A375 (cell line): ENCODE results near the gene SIRT2. TPM values are rescaled to one million over a fixed set of nuclear protein-coding genes. Genes with fewer than 3 reads are reported as not detected.

ENCODE experiments used
- total RNA-seq: library from RNA; depleted of rRNA; stranded (reverse); fragments of >200 nt; shearing (Covaris generic); gene quantifications from 2 replicates; pipeline ENCODE4 v1.2.3, GENCODE V29; 2014; rRNA removed

Gene SIRT2
- 24.5 and 28.9 TPM in 2 replicates for total RNA-seq

DNA sequence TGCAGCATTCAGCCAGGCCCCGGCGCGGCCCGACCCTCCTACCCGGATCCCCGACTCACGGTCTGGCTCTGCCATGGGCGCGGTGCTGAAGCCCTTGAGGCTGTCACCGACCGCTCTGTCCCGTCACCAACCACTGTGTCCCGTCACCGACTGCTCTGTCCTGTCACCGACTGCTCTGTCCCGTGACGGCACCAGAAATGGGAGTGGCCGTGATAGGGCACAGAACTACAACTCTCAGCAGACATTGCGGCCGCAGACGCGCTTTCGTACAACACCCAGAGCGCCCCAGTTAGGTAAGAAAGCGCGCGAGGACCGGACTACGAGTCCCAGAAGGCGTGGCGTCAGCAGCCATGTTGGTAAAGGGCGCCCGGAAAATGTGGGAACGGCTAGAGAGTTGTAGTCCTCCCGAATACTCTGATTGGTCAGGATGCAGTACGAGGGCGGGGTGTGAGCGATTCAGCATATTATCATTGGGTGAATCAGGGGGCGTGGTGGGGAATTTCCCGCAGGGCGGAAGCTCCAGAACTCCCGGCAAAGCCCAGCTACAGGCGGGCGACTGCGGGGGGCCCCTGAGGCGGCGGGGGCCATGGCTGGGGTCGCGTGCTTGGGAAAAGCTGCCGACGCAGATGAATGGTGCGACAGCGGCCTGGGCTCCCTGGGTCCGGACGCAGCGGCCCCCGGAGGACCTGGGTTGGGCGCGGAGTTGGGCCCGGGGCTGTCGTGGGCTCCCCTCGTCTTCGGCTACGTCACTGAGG, at the start of gene SIRT2, which contains the start of gene NFKBIB:
SIRT2 (minus strand) TSS at position 172 of the 755 bp plus-strand sequence; CDS start at position 75, 97 bp downstream.
NFKBIB (plus strand) TSS at position 523 of the 755 bp plus-strand sequence; CDS start at position 587, 64 bp downstream.

DNA sequence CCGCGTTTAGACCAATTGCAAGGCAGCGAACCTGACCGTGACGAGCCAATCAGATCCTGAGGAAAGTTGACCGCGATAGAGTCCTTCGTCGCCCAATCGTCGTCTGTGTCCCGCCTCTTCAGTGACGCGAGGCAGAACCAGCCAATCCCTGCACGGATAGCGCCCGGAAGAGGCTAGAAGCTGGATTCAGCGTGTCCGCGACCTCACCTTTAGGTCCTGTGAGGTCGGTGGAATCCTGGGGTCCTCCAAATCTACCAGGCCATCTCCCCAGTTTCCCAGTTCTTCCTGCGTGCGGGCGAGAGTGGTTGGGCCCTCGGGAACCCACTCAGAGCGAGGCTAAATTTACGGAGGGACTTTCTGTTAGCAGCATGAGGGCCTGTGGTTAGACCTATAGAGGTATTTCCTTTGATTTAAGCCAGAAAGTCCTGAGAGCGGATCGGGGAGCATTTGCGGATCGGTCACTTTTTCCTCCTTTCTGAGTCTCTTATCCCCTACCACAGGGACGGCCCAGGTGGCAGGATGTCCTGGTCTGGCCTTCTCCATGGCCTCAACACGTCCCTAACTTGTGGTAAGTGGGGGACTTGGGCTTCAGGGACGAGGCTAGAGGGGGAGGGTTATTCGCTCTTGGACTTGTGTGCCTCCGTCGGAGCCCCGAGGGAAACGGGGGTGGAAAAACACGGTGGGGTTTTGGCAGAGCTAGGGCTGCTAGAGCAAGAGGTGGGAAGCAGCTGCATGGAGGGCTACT, 31.5 kb upstream of the SIRT2 start, which contains the start of gene MRPS12:
MRPS12 (plus strand) TSS at position 169 of the 745 bp plus-strand sequence; CDS start at position 520, 351 bp downstream.

GRCh38 chr19:38929929-38930775, 30.7 kb upstream of the SIRT2 start, which contains the start of gene SARS2:
Gene SARS2 (minus strand): TSS chr19:38930763. CDS start chr19:38930736, 27 bp downstream.

DNA sequence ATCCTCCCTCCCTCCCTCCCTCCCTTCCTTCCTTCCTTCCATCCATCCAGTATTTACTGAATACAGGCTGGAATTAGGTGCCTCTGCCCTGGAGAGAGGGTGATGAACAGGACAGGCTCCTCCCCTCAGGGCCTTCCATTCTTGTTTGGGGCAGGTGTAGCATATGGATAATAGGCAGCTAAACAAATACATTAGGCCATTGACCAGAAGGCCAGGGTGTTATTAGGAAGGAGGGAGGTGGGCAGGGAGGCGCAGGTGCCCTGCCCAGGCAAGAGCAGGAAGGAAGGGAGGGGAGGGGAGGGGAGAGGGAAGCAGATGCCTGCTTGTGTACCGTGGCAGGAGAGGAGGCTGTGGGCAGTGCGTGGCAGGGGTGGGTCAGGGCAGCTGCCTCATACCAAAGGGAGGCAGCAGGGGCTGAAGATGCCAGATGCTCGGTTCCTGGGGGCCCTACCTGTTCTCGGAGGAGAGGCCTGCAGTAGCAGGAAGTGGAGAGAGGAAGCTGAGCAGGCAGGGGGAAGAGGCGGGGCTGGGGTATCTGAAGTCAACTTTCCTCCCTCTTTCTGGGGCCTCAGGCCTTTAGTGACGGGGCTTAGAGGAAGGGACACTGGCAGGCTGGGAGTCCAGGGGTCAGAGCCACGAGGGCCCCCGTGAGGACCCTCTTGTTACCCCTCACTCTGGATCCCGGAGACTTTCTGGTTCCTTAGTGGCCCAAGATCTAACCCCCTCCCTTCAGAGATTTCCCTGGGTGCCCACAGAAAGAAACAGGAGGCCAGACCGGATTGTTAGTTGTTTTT, 21.4 kb downstream of the SIRT2 start, which contains the start of gene RINL:
RINL (minus strand) TSS at position 495 of the 794 bp plus-strand sequence. CDS start 1,533 bp downstream, outside the sequence.

GRCh38 chr19:38849860-38850435, 49.5 kb downstream of the SIRT2 start, which contains the start of gene HNRNPL:
Gene HNRNPL (minus strand): TSS chr19:38849986. CDS start chr19:38849966, 20 bp downstream.

Other genes starting within 250 kb of the SIRT2 start
- 0.91 TPM in 1 of 2 replicates, not detected in the other for gene CAPN12, start 155.1 kb downstream of the SIRT2 start, total RNA-seq
- not detected in 2 replicates for gene LGALS7, start 126.1 kb downstream of the SIRT2 start, total RNA-seq
- 2.8 TPM in 1 of 2 replicates, not detected in the other for gene LGALS7B, start 110.4 kb downstream of the SIRT2 start, total RNA-seq
- 0.57 TPM in 1 of 2 replicates, not detected in the other for gene LGALS4, start 86.7 kb downstream of the SIRT2 start, total RNA-seq
- 121 and 136 TPM in 2 replicates for gene ECH1, start 67.8 kb downstream of the SIRT2 start, total RNA-seq
- gene HNRNPL, start 49.6 kb downstream of the SIRT2 start, total RNA-seq = 304 and 320 TPM in 2 replicates
- 7.7 and 10.1 TPM in 2 replicates for gene RINL, start 21.3 kb downstream of the SIRT2 start, total RNA-seq
- gene NFKBIB, start 351 bp upstream of the SIRT2 start, total RNA-seq = 31.7 and 36.6 TPM in 2 replicates
- gene CCER2, start 12.6 kb upstream of the SIRT2 start, total RNA-seq = 3.0 and 3.5 TPM in 2 replicates
- gene SARS2, start 31.1 kb upstream of the SIRT2 start, total RNA-seq = 44.7 and 46.8 TPM in 2 replicates
- 86.4 and 103 TPM in 2 replicates for gene MRPS12, start 31.3 kb upstream of the SIRT2 start, total RNA-seq
- 23.3 and 31.7 TPM in 2 replicates for gene FBXO17, start 76.1 kb upstream of the SIRT2 start, total RNA-seq
- gene FBXO27, start 132.9 kb upstream of the SIRT2 start, total RNA-seq = 12.2 and 21.4 TPM in 2 replicates
- not detected in 2 replicates for gene ACP7, start 184.8 kb upstream of the SIRT2 start, total RNA-seq
- gene PAK4, start 226.2 kb upstream of the SIRT2 start, total RNA-seq = 8.4 and 13.1 TPM in 2 replicates